Osteoblast (primary cell): ENCODE results near the gene SERPINB8. TPM values are rescaled to one million over a fixed set of nuclear protein-coding genes. Genes with fewer than 3 reads are reported as not detected.

Experiments used
- DNase-seq: peaks from one replicate; pipeline ENCODE4 v3.0.0; 2011; ENCODE audit warnings: low spot score, mixed read lengths; ENCODE audit not compliant: insufficient read length; ENCODE audit errors: missing footprints
- H2AFZ ChIP-seq: 2 replicates; pipeline ENCODE4 v1.6.0; 2011; ENCODE audit warnings: mild to moderate bottlenecking, low read length
- H3K27ac ChIP-seq: 2 replicates; pipeline ENCODE4 v1.5.1; 2011; ENCODE audit warnings: mild to moderate bottlenecking, low read depth, low read length, moderate library complexity
- H3K27me3 ChIP-seq: 2 replicates; pipeline ENCODE4 v1.6.0; 2012; ENCODE audit warnings: mild to moderate bottlenecking, control low read depth, inconsistent platforms, low read length, moderate library complexity; ENCODE audit not compliant: insufficient read depth
- H3K36me3 ChIP-seq: 2 replicates; pipeline ENCODE4 v1.5.1; 2011; ENCODE audit warnings: mild to moderate bottlenecking, low read length, control low read depth, moderate library complexity; ENCODE audit not compliant: insufficient read depth
- H3K4me1 ChIP-seq: 2 replicates; pipeline ENCODE4 v1.5.1; 2011; ENCODE audit warnings: mild to moderate bottlenecking, low read length, control low read depth, moderate library complexity; ENCODE audit not compliant: insufficient read depth
- H3K4me2 ChIP-seq: 2 replicates; pipeline ENCODE4 v1.6.0; 2011; ENCODE audit warnings: mild to moderate bottlenecking, low read length; ENCODE audit not compliant: insufficient read depth
- H3K4me3 ChIP-seq: fragments of 200-600 bp; sonication (generic); 3 replicates; pipeline ENCODE4 v1.5.1; 2012; ENCODE audit warnings: mild to moderate bottlenecking, low read length, inconsistent platforms; ENCODE audit not compliant: insufficient read depth
- H3K79me2 ChIP-seq: 2 replicates; pipeline ENCODE4 v1.6.0; 2012; ENCODE audit warnings: mild to moderate bottlenecking, low read length, control low read depth, inconsistent platforms; ENCODE audit not compliant: insufficient read depth
- H3K9me3 ChIP-seq: 2 replicates; pipeline ENCODE4 v1.5.1; 2011; ENCODE audit warnings: low read depth, low read length, control low read depth
- H4K20me1 ChIP-seq: 2 replicates; pipeline ENCODE4 v1.6.0; 2012; ENCODE audit warnings: mild to moderate bottlenecking, low read length, control low read depth; ENCODE audit not compliant: insufficient read depth
- total RNA-seq: library from RNA; depleted of rRNA; stranded (reverse); fragments of >200 nt; gene quantifications from 2 replicates; pipeline ENCODE4 v1.2.3, GENCODE V29; 2012
- TF ChIP-seq, protein P1 (sequence below): IDR thresholded peaks from 2 replicates; pipeline ENCODE4 v1.5.1; 2011; ENCODE audit warnings: mild to moderate bottlenecking, low read depth, low read length, moderate library complexity; ENCODE audit errors: extremely low read depth

The SERPINB8 gene
- total RNA-seq, 1 donor: 30.4 TPM

DNA sequence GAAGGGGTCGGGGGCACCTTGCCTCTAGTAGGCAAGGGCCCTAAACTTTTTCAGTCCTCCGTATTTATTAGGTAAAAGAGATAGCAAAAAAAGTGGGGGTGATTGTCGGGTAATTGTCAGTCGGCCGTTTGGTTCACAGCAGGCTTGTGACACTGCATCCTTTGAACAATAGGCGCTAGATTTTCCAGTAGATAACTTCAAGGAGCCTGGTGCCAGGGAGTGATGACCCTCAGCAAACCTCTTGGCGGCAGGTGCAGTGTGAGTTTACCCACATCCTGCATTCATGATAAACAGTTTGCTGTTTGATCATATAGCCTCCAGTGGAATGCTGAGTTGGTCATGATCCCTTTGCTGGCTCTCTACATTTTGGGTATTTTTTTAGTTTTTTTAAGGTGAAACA, 22.9 kb downstream of the SERPINB8 start:
- no peaks in the 10 kb centered on the region for H3K27me3 ChIP-seq
- H3K9me3 ChIP-seq: peaks cover 2% of the 10 kb centered on the region
- H3K27ac ChIP-seq: no peak overlapping the region
- TF ChIP-seq, protein P1, sequence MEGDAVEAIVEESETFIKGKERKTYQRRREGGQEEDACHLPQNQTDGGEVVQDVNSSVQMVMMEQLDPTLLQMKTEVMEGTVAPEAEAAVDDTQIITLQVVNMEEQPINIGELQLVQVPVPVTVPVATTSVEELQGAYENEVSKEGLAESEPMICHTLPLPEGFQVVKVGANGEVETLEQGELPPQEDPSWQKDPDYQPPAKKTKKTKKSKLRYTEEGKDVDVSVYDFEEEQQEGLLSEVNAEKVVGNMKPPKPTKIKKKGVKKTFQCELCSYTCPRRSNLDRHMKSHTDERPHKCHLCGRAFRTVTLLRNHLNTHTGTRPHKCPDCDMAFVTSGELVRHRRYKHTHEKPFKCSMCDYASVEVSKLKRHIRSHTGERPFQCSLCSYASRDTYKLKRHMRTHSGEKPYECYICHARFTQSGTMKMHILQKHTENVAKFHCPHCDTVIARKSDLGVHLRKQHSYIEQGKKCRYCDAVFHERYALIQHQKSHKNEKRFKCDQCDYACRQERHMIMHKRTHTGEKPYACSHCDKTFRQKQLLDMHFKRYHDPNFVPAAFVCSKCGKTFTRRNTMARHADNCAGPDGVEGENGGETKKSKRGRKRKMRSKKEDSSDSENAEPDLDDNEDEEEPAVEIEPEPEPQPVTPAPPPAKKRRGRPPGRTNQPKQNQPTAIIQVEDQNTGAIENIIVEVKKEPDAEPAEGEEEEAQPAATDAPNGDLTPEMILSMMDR: no peak
- H3K79me2 ChIP-seq: no peaks in the 10 kb centered on the region
- H3K4me3 ChIP-seq: no peak overlapping the region
- DNase-seq: no peak
- H3K36me3 ChIP-seq: peaks cover 5% of the 10 kb centered on the region
- no peak overlapping the region for H3K4me2 ChIP-seq
- peaks cover 2% of the 10 kb centered on the region for H4K20me1 ChIP-seq
- H2AFZ ChIP-seq: no peak overlapping the region
- H3K4me1 ChIP-seq: peaks cover 11% of the 10 kb centered on the region

DNA sequence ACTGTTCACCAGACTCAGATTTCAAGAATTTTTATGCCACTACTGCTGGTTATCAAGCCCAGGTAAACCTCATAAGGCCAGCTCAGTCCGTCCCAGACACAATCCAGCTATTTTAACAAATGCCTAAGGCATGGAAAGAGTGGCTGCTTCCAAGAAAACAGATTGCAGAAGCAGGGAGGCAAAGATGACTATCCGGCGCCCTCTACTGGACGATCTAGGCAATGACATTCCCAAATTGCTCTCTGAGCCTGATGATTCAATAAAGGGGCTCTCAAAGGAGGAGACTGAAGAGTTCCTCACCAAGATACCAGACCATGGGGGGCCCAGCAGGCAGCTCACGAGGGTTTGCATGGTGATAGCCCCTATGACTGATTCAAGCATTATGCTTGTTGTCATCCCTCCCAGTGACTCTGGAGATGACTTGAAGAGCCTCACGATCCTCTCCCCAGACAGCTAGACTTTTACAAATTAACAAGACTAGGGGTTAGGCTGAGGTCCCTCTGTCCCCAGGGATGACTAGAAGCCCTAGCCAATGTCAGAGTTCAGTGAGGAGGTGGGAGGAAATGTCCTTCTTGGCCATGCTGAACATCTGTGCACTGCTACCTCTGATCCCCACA, 25.0 kb downstream of the SERPINB8 start:
- Histone ChIP-seq H3K27ac (no peak overlapping the region), H3K27me3 (no peaks in the 10 kb centered on the region), H3K4me2 (no peak overlapping the region), H3K9me3 (peaks cover 2% of the 10 kb centered on the region), H2AFZ (no peak overlapping the region), H3K4me1 (peaks cover 14% of the 10 kb centered on the region), H3K4me3 (no peak overlapping the region), H3K79me2 (no peaks in the 10 kb centered on the region), H4K20me1 (peaks cover 2% of the 10 kb centered on the region), H3K36me3 (no peaks in the 10 kb centered on the region)
- TF ChIP-seq, protein P1: peak; percentile 95
- peak; percentile 90 for DNase-seq

DNA sequence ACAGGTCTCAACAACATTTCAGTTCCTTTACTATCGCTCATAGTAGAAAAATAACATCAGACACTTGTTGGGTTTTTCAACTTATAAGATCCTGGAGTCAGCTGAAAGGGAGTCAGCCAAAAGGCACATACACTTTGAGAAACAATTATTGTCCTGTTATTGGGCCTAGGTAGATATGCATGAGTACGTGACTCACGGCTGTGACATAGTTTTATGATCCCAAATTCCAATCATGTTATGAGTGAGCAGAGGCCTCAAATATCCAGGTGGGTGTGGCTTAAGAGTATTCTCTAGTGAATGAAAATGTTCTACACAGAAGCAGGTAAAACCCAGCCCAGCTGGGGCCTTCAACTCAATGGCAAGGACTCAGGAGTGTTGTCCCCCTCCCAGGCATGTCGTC, 27.2 kb downstream of the SERPINB8 start:
- DNase-seq: no peak
- Histone ChIP-seq H3K9me3 (peaks cover 2% of the 10 kb centered on the region), H3K36me3 (no peaks in the 10 kb centered on the region), H2AFZ (no peak overlapping the region), H3K4me3 (no peak overlapping the region), H3K79me2 (no peaks in the 10 kb centered on the region), H3K27me3 (peaks cover 5% of the 10 kb centered on the region), H4K20me1 (peaks cover 2% of the 10 kb centered on the region), H3K27ac (peak overlapping the region; percentile 23), H3K4me2 (peak overlapping the region; percentile 50), H3K4me1 (peaks cover 14% of the 10 kb centered on the region)
- TF ChIP-seq, protein P1: no peak

GRCh38 chr18:63997606-63998005, 27.7 kb downstream of the SERPINB8 start:
- H4K20me1 ChIP-seq: peaks cover 2% of the 10 kb centered on the region
- H3K27me3 ChIP-seq: peaks cover 9% of the 10 kb centered on the region
- peak overlapping the region; percentile 23 for H3K27ac ChIP-seq
- peaks cover 2% of the 10 kb centered on the region for H3K9me3 ChIP-seq
- H3K4me2 ChIP-seq: peak overlapping the region; percentile 50
- H3K79me2 ChIP-seq: no peaks in the 10 kb centered on the region
- no peak overlapping the region for H3K4me3 ChIP-seq
- H2AFZ ChIP-seq: no peak overlapping the region
- peaks cover 14% of the 10 kb centered on the region for H3K4me1 ChIP-seq
- TF ChIP-seq, protein P1: no peak
- DNase-seq: peak; percentile 84
- H3K36me3 ChIP-seq: no peaks in the 10 kb centered on the region
